HepG2 (cell line): ENCODE data around the gene SNRPD2. TPM values are rescaled to one million over a fixed set of nuclear protein-coding genes. Genes with fewer than 3 reads are reported as not detected.
A peak's percentile ranks its signal among the peaks of the same experiment; 100 is the strongest.

Source experiments
- CEBPG ChIP-seq: IDR thresholded peaks from 2 replicates; pipeline ENCODE4 v1.6.1; 2016
- HIVEP1 ChIP-seq: sonication (generic); formaldehyde crosslinking; IDR thresholded peaks from 2 replicates; pipeline ENCODE4 v1.4.0; 2020; ENCODE audit warnings: mild to moderate bottlenecking, missing genetic modification reagents
- IKZF4 ChIP-seq: sonication (generic); formaldehyde crosslinking; IDR thresholded peaks from 2 replicates; pipeline ENCODE4 v1.5.1; 2020; ENCODE audit warnings: borderline replicate concordance, mild to moderate bottlenecking, low read depth, missing genetic modification reagents; ENCODE audit errors: not compliant biosample characterization
- MED13 ChIP-seq: sonication (generic); formaldehyde crosslinking; IDR thresholded peaks from 2 replicates; pipeline ENCODE4 v1.5.0; 2020; ENCODE audit warnings: missing genetic modification reagents
- MLLT10 ChIP-seq: sonication (generic); formaldehyde crosslinking; IDR thresholded peaks from 2 replicates; pipeline ENCODE4 v1.4.0; 2020; ENCODE audit warnings: missing genetic modification reagents
- NCOA5 ChIP-seq: sonication (generic); formaldehyde crosslinking; IDR thresholded peaks from 2 replicates; pipeline ENCODE4 v1.4.0; 2020; ENCODE audit warnings: missing genetic modification reagents
- PLRG1 ChIP-seq: fragments of 450-650 bp; conservative IDR thresholded peaks from 2 replicates; pipeline ENCODE4 v1.6.1; 2016
- ZNF441 ChIP-seq: sonication (generic); formaldehyde crosslinking; IDR thresholded peaks from 2 replicates; pipeline ENCODE4 v1.7.0; 2021; ENCODE audit warnings: missing genetic modification reagents, borderline replicate concordance
- ZNF510 ChIP-seq: sonication (generic); formaldehyde crosslinking; IDR thresholded peaks from 2 replicates; pipeline ENCODE4 v1.4.0; 2020; ENCODE audit warnings: low read depth, mild to moderate bottlenecking, missing genetic modification reagents
- ZNF564 ChIP-seq: sonication (generic); formaldehyde crosslinking; IDR thresholded peaks from 2 replicates; pipeline ENCODE4 v1.8.1; 2023; ENCODE audit warnings: mild to moderate bottlenecking, missing genetic modification reagents
- ZNF816 ChIP-seq: sonication (generic); formaldehyde crosslinking; IDR thresholded peaks from 2 replicates; pipeline ENCODE4 v1.8.0; 2022; ENCODE audit warnings: missing genetic modification reagents, mild to moderate bottlenecking, borderline replicate concordance
- polyA plus RNA-seq, 8 experiments: library from polyadenylated mRNA; depleted of rRNA in 3 of 8; stranded (reverse) in 7 of 8; unstranded in 1 of 8; fragments of >200 nt; fragmentation: Illumina TruSeq in 4 of 8; extraction: Trizol in 4 of 8; gene quantifications; 2 replicates each; pipeline versions ENCODE4 v1.2.1 to v1.2.3, GENCODE V29; 2011 to 2016; ENCODE audit warnings: low read depth in 4 of 8, missing spikeins in 1 of 8, mixed read lengths in 1 of 8; ENCODE audit not compliant: insufficient read depth in 1 of 8
- total RNA-seq, 5 experiments: library from RNA; depleted of rRNA; stranded (reverse); fragments of >200 nt; fragmentation: Illumina TruSeq; extraction: Trizol; gene quantifications; 2 replicates each; pipeline ENCODE4 v1.2.3, GENCODE V29; 2016; ENCODE audit warnings: low read depth in 1 of 5
- TF ChIP-seq, protein P1 (sequence below): sonication (generic); formaldehyde crosslinking; conservative IDR thresholded peaks from 2 replicates; pipeline ENCODE4 v1.8.0; 2022; ENCODE audit warnings: low read depth, missing genetic modification reagents
- TF ChIP-seq, protein P2 (sequence below): sonication (generic); formaldehyde crosslinking; IDR thresholded peaks from 2 replicates; pipeline ENCODE4 v1.4.0; 2020; ENCODE audit warnings: mild to moderate bottlenecking, missing genetic modification reagents
- TF ChIP-seq, protein P3 (sequence below): sonication (generic); formaldehyde crosslinking; IDR thresholded peaks from 2 replicates; pipeline ENCODE4 v1.4.0; 2020; ENCODE audit warnings: missing genetic modification reagents, borderline replicate concordance
- TF ChIP-seq, protein P4 (sequence below): sonication (generic); formaldehyde crosslinking; IDR thresholded peaks from 2 replicates; pipeline ENCODE4 v1.9.0; 2022; ENCODE audit warnings: missing genetic modification reagents, mild to moderate bottlenecking, borderline replicate concordance

Gene SNRPD2
- total and polyA plus RNA-seq, 2 of the 13 experiments (the other 11 are each of a cell fraction or from before 2014, with no cell fraction given): 299 to 485 TPM

DNA sequence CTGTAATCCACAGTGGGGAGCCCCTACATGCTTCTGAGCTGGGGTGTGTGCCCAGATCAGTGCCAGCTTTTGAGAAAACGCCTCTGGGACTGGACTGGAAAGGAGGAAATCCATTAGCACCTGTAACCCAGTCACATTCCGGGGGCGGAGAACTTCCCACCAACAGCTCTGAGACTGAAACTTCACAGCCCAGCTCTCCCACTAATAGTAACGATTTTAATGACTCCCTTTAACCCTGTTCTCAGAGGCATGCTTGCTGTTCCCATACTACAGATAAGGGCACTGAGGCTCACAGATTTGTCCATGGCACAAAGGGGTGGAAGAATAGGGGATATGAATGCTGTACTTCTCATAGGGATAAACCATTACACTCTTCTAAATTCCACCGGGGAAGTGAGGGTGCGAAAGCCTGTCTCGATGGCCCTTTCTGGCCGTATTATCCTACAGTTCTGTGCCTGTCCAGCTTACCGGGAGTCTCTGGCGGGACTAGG, 38.1 kb upstream of the SNRPD2 start (continued):
- TF ChIP-seq MLLT10 (no peak), ZNF441 (no peak), NCOA5 (CRISPR knock-in tag) (no peak), CEBPG (CRISPR knock-in tag) (no peak), ZNF816 (0 out of 2 replicates have a peak, but pooled peaks have one; percentile 27), IKZF4 (no peak), HIVEP1 (CRISPR knock-in tag) (no peak), PLRG1 (no peak), ZNF510 (CRISPR knock-in tag) (no peak), ZNF564 (no peak), MED13 (CRISPR knock-in tag) (no peak)
- TF ChIP-seq, protein P1, sequence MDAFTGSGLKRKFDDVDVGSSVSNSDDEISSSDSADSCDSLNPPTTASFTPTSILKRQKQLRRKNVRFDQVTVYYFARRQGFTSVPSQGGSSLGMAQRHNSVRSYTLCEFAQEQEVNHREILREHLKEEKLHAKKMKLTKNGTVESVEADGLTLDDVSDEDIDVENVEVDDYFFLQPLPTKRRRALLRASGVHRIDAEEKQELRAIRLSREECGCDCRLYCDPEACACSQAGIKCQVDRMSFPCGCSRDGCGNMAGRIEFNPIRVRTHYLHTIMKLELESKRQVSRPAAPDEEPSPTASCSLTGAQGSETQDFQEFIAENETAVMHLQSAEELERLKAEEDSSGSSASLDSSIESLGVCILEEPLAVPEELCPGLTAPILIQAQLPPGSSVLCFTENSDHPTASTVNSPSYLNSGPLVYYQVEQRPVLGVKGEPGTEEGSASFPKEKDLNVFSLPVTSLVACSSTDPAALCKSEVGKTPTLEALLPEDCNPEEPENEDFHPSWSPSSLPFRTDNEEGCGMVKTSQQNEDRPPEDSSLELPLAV: no peak
- TF ChIP-seq, protein P2, sequence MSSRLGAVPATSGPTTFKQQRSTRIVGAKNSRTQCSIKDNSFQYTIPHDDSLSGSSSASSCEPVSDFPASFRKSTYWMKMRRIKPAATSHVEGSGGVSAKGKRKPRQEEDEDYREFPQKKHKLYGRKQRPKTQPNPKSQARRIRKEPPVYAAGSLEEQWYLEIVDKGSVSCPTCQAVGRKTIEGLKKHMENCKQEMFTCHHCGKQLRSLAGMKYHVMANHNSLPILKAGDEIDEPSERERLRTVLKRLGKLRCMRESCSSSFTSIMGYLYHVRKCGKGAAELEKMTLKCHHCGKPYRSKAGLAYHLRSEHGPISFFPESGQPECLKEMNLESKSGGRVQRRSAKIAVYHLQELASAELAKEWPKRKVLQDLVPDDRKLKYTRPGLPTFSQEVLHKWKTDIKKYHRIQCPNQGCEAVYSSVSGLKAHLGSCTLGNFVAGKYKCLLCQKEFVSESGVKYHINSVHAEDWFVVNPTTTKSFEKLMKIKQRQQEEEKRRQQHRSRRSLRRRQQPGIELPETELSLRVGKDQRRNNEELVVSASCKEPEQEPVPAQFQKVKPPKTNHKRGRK (CRISPR knock-in tag): no peak
- TF ChIP-seq, protein P3, sequence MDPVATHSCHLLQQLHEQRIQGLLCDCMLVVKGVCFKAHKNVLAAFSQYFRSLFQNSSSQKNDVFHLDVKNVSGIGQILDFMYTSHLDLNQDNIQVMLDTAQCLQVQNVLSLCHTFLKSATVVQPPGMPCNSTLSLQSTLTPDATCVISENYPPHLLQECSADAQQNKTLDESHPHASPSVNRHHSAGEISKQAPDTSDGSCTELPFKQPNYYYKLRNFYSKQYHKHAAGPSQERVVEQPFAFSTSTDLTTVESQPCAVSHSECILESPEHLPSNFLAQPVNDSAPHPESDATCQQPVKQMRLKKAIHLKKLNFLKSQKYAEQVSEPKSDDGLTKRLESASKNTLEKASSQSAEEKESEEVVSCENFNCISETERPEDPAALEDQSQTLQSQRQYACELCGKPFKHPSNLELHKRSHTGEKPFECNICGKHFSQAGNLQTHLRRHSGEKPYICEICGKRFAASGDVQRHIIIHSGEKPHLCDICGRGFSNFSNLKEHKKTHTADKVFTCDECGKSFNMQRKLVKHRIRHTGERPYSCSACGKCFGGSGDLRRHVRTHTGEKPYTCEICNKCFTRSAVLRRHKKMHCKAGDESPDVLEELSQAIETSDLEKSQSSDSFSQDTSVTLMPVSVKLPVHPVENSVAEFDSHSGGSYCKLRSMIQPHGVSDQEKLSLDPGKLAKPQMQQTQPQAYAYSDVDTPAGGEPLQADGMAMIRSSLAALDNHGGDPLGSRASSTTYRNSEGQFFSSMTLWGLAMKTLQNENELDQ (CRISPR knock-in tag): no peak
- TF ChIP-seq, protein P4, sequence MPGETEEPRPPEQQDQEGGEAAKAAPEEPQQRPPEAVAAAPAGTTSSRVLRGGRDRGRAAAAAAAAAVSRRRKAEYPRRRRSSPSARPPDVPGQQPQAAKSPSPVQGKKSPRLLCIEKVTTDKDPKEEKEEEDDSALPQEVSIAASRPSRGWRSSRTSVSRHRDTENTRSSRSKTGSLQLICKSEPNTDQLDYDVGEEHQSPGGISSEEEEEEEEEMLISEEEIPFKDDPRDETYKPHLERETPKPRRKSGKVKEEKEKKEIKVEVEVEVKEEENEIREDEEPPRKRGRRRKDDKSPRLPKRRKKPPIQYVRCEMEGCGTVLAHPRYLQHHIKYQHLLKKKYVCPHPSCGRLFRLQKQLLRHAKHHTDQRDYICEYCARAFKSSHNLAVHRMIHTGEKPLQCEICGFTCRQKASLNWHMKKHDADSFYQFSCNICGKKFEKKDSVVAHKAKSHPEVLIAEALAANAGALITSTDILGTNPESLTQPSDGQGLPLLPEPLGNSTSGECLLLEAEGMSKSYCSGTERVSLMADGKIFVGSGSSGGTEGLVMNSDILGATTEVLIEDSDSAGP (CRISPR knock-in tag): no peak
